ENCODE results near the gene IPO4.

GRCh38 chr14:24159777-24160498, 28.7 kb downstream of the IPO4 start:
- TF ChIP-seq ATF5 (CRISPR knock-in tag; IDR thresholded peaks at IDR 0.05; ENCODE audit: low read depth): no peak
- no peak for TF ChIP-seq JUND (CRISPR knock-in tag; IDR thresholded peaks at IDR 0.05)
- no peak for TF ChIP-seq NR3C1 (CRISPR knock-in tag; IDR thresholded peaks at IDR 0.05)
- no peak for TF ChIP-seq GFI1 (CRISPR knock-in tag; IDR thresholded peaks at IDR 0.05; ENCODE audit: borderline replicate concordance)
- no peak for TF ChIP-seq MXI1 (IDR thresholded peaks at IDR 0.05; ENCODE audit: borderline replicate concordance, low read depth, low read length)
- TF ChIP-seq TOPORS (CRISPR knock-in tag; IDR thresholded peaks at IDR 0.05): no peak
- 0 out of 2 replicates have a peak, but pooled peaks have one; percentile 19 for TF ChIP-seq POLR2AphosphoS5 (IDR thresholded peaks at IDR 0.05; ENCODE audit: low read depth, low read length)
- no peak for TF ChIP-seq SIX1 (CRISPR knock-in tag; IDR thresholded peaks at IDR 0.05; ENCODE audit: borderline replicate concordance)

Measured in HepG2 (cell line).